ENCODE results near the gene CENATAC.
"Not testable (repeated sequence)": the region's sequence is repeated elsewhere in the genome, so short reads cannot be mapped to it uniquely, and the experiment has no call there.

Gene CENATAC

DNA sequence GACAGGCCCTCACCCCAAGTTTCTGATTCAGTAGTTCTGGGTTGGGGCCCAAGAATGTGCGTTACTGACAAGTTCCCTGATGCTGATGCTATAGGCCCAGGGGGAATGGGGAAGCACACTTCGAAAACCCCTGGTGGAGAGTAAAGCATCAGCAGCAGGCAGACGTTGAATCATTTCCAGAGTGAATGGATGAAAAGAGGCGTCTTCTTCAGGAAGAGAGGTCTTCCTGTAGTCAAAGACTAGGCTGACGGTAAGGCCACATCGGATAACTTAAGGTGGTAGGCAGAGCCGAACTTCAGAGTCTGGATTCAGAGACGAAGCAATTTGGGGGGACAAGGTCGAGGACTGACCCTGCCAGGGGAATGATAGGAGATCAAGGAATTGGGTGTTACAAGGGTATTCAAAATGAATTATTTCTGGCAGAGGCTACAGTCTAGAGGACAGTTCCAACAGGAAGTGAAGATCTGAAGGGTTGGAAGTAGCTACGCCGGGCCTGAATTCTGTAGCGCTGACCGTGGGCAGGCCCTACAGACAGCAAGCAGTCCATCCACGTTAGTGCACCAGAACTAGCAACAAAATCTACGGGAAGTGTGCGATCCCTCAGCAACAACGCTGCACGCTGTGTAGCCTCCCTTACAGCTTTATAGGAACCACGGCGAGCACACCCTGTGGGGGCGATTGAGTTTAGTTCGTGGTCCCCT, 862 bp upstream of the CENATAC start:
- DNase-seq (ENCODE audit: low read depth), result no peak

DNA sequence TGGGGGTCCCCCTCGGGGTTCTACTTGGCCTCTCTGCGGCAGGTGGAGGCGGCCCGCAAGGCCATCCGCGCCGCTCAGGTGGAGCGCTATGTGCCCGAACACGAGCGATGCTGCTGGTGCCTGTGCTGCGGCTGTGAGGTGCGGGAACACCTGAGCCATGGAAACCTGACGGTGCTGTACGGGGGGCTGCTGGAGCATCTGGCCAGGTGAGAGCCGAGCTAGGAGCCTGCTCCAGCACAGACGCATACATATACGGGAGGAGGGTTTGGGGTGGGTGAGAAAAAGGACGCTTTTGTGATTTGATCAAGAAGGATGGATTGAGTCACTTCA, 415 bp downstream of the CENATAC start:
- no peak for DNase-seq (ENCODE audit: low read depth)

DNA sequence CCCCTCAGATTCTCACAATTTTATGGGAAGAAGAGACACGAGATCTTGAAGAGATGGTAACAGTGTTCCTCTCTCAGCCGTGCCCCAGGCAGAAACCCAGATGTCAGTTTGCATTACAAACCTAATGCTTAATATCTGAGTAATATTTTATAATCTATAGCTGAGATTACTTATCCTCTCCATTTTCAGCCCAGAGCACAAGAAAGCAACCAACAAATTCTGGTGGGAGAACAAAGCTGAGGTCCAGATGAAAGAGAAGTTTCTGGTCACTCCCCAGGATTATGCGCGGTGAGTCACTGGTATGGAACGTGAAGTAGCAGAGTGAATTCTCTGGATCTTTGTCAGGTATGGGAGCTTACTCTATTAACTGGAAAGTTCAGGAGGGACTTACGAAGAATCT, 884 bp downstream of the CENATAC start:
- no peak for DNase-seq (ENCODE audit: low read depth)

DNA sequence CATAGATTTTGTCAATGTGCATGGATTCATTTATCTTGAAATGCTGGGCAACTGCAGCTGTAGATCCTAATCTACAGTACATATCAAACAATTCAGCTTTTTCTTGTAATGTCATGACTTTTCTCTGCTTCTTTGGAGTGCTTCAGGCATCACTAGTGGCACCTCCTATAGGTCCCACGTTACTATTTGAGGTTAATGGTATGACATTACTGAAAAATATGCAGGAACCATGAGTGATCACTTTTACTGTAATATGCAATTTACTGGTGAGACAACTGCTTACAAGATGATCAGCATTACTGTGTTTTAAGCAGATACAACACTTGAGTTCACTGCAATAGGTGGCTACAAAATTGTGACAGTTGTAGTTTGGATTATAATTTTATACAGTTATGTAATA, 3.0 kb downstream of the CENATAC start:
- no peak for DNase-seq (ENCODE audit: low read depth)

DNA sequence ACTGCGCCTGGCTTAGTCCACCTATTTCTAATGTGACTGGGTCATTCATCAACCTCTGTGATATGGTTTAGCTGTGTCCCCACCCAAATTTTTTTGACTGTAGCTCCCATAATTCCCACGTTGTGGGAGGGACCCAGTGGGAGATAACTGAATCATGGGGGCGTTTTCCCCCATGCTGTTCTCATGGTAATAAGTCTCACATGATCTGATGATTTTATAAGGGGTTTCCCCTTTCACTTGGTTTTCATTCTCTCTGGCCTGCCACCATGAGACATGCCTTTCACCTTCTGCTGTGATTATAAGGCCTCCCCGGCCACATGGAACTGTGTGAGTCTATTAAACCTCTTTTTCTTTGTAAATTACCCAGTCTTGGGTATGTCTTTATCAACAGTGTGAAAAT, 8.7 kb downstream of the CENATAC start:
- DNase-seq (ENCODE audit: low read depth), result no peak

DNA sequence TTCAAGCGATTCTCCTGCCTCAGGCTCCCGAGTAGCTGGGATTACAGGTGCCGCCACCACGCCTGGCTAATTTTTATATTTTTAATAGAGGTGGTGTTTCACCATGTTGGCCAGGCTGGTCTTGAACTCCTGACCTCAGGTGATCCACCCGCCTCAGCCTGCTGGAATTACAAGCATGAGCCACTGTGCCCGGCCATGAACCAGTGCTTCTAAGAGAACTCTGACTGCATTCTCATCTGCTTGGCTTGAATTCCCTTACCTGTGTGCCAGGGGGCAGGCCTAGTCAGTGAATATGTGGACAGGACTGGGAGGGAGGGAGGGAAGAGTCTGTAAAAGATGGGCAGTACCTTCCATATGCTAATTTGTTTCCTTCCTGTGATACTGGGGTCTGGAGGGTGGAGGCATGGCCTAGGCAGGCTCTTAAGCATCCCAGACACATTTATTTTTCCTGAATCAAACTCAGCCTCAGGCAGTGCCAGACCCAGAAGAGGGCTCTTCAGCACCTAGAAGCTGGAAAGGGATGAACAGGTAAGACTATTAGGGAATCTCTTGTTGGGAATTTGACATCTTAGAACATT, 13.6 kb downstream of the CENATAC start:
- DNase-seq (ENCODE audit: low read depth), result no peak

DNA sequence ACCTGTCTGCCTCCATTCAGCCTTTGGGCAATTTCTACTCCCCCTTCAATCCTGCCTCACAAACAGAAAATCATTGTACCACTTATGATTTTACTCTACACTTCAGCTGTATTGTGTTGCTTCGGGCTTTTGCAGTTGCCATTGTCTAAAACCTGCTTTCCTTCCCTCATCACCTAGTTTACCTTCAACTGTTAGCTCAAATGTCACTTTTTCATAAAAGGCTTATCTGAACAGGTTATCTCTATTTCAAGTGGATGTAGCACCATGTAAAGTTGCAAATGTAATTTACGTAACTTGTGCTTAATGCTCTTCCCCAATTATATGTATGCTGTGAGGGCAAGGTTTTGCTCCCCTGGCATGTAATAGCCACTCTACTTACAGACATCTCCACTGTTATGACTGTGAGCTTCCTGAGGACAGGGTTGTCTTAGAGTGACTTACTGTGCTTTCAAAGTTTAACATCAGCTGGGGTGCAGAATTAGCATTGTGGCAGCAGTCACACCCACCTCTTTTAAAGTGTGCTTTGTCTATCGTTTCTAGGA, 14.8 kb downstream of the CENATAC start:
- no peak for DNase-seq (ENCODE audit: low read depth)

DNA sequence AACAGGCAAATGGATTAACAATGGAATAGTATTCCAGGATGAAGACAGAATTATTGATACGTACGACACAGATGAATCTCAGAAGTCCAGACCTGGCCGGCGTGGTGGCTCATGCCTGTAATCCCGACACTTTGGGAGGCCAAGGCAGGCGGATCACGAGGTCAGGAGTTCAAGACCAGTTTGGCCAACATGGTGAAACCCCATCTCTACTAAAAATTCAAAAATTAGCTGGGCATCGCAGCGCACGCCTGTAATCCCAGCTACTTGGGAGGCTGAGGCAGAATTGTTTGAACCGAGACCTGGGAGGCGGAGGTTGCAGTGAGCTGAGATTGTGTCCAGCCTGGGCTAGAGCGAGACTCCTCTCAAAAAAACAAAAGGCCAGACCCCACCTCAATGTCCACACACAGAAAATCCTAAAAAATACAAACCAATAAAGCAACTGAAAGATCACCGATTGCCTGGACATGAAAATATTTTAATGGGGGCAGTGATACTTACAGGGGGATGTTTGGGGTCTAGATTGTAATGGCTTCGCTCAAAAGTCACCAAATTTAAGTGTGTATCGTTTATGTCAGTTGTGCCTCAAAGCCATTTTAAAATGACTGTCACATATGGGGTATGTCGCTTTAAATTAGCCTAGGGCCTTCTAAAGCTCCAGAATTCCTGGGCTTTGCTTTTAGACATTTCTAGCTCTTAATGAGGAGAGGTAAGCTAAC, 16.4 kb downstream of the CENATAC start:
- no peak for DNase-seq (ENCODE audit: low read depth)

DNA sequence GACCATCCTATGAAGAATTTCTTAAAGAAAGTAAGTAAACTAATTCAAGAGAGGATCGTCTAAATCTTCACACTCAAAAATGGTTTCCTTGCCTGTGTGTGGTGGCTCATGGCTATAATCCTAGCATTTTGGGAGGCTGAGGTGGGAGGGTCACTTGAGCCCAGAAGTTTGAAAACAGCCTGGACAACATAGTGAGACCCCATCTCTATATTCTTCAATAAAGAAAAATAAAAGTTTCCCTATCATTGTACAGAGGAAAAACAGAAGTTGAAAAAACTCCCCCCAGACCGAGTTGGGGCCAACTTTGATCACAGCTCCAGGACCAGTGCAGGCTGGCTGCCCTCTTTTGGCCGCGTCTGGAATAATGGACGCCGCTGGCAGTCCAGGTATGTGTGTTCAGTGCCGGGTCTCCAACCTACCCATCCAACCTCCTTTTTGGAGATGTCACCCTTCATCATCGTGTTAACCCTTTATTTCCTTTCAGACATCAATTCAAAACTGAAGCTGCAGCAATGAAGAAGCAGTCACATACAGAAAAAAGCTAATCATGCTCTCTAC, 17.2 kb downstream of the CENATAC start:
- no peak for DNase-seq (ENCODE audit: low read depth)

DNA sequence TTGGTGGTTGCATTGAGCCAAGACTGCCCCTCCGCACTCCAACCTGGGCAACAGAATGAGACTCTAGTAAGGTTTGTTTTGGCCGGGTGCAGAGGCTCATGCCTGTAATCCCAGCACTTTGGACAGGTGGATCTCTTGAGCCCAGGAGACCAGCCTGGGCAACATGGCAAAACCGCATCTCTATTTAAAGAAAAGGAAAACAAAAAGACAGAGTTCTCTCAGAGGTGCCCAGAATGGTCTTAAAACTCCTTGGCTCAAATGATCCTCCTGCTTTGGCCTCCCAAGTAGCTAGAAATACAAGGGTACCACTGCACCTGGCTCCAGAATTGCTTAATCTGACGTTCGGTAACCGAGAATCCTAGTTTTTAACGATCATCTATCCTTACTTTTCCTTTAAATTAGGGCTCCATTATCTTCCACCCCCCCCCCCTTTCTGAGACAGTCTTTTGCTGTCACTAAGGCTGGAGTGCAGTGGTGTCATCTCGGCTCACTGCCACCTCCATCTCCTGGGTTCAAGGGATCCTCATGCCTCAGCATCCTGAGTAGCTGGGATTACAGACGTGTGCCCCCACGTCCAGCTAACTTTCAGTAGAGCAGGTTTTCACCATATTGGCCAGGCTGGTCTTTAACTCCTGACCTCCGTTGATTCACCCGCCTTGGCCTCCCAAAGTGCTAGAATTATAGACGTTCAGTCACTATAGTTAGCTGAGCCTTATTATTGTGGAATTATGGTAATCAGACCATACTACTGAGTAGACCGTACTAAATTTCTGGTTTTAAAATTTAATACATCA, 18.5 kb downstream of the CENATAC start:
- no peak for DNase-seq (ENCODE audit: low read depth)

DNA sequence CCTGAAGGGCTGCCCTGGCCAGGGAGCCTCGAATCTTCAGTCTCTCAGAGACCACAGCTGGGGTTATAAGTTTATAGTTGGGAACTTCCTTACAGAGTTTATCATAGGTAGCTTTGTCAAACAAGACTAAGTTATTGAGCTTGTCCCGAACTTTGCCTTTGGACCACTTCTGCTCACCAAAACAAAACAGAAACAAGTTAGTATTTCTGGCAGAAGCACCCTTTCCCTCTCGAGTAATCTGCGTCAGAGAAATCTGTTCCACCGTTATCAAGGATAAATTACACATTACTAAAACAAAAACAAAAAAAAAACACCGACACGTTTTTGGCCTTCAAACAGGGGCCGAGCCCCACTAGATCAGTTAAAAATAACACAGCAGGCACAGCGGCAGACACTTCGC, 19.4 kb downstream of the CENATAC start:
- DNase-seq (ENCODE audit: low read depth), result not testable (repeated sequence)

DNA sequence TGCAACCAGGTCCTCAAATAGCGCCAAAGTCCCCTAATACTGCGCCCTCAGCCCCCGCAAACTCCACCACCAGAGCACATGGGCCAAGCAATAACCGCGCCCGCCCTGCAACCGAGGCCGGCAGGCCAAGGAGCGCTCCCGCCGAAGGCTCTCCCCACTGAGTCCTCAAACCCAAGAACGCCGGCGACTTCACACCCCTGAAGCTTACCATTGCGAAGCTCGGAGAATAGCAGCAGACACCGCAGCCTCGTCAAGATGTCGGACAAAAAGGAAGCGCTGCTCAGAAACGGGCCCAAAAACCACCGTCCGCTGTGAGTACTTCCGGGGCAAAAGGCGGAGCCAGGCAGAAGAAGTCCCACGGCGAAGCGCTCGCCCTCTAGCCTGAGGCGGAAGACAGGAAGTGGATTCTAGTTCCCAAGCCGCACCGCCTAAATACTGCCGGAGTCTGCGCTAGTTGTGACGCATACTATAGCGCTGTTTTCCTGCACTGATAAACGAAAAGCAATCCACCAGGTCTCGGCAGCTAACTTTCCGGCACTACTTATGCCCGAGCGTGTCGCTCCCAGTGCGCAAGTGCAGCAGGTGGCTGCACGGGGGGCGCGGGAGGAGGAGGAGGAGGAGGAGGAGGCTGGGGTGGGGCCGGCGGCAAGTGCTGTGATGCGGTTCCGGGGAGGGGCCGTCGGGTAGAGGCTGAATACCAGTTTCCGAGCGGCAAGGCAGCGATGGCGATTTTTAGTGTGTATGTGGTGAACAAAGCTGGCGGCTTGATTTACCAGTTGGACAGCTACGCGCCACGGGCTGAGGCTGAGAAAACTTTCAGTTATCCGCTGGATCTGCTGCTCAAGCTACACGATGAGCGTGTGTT, 20.4 kb downstream of the CENATAC start, which contains the start of the genes RPS25 and TRAPPC4:
TSS of gene RPS25 (minus strand) at position 270 of the 865 bp plus-strand sequence. CDS start at position 211, 59 bp downstream.
TSS of gene TRAPPC4 (plus strand) at position 693 of the 865 bp plus-strand sequence. CDS start at position 723, 30 bp downstream.
- DNase-seq (ENCODE audit: low read depth), result peak; percentile 92

DNA sequence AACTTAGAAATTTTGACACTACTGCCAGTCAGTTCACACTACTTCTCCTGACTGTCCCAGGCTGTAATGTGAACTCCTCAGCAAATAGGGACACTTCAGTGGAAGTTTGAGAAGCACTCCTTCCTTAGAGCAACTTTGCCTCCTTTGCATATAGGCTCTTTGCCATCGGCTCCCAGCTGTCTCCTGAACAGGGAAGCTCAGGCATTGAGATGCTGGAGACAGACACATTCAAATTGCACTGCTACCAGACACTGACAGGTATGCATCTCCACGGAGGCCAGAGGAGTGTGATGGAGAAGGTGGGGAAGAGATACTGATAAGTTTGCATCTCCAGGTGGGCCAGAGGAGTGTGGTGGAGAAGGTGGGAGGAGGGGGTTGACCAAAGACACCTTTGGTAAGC, 22.1 kb downstream of the CENATAC start:
- DNase-seq (ENCODE audit: low read depth), result no peak

DNA sequence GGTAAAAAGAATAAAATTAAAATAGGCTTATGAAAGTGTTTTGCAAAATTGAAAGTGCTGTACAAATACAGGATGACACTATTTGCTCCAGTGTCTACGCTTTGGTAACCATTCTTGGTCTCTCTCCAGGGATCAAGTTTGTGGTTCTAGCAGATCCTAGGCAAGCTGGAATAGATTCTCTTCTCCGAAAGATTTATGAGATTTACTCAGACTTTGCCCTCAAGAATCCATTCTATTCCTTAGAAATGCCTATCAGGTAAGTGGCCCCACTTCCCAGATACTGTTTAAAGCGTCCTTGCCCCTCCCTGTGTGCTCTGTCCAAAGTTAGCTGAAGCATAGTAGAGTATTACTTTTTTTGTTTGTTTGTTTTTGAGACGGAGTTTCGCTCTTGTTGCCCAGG, 23.7 kb downstream of the CENATAC start:
- DNase-seq (ENCODE audit: low read depth), result no peak

DNA sequence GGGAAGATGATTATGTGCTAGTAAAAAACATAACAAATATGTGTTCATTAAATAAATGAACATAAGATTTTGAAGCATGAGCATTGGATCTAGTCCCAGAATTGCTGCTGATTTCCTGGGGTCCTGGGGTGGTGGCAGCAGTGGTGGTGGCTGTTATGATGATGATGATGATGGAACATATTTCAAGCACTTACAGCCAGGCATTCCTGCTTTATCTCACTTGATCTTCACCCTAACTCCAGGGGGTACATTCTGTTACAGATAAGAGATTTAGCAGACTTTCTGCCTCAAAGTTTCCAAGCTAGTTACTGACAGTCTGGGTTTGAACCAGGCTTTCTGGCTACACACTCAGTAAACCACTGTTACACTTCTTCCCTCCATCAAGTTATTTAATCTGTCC, 25.8 kb downstream of the CENATAC start:
- DNase-seq (ENCODE audit: low read depth), result no peak

DNA sequence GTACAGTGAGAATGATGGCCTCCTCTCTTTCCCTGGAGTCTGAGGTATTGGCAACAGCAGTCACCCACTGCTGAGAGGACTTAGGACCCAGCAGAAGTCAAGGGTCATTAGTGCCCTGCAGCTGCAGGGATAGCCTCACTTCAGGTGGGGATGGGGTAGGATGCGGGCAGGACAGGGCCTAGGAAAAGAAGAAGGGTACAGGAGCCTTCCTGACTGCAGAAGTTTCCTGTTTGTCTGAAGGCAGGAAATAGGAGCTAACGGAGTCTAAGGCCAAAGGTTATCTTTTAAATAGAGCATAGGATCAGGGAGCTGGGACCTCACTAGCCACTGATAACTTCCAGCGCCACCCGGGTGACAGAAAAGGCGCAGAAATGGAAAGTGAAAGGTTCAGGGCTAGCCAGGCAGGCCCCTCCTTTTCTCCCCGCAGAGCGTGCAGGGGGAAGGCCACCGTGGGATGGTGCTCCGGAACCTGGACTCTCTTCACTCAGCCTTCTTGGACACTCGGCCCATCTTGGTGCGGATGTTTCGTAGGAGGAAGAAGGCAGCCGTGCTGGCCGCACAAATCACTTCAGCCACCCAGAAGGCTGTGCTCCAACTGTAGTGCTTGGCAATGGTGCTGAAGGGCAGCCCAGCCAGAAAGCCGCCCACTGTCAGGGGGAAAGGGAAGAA, 26.6 kb downstream of the CENATAC start:
- DNase-seq (ENCODE audit: low read depth), result no peak

DNA sequence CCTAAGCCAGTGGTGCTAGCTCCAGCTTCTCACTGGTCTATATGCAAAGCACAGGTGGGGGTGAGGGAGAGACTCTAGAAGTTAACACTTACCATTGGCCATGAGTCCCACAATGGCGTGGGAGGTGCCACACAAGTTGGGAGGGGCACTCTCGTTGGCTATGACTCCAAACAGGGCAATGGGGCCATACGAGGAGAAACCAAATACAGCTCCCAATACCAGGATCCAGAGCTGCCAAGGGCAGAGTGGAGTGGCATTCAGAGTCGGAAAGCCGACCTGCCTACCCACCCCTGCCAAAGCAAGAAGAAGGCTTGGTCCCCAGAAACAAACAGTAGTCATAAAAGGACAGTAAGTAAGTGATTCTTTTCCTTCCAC, 27.1 kb downstream of the CENATAC start:
- DNase-seq (ENCODE audit: low read depth), result no peak

DNA sequence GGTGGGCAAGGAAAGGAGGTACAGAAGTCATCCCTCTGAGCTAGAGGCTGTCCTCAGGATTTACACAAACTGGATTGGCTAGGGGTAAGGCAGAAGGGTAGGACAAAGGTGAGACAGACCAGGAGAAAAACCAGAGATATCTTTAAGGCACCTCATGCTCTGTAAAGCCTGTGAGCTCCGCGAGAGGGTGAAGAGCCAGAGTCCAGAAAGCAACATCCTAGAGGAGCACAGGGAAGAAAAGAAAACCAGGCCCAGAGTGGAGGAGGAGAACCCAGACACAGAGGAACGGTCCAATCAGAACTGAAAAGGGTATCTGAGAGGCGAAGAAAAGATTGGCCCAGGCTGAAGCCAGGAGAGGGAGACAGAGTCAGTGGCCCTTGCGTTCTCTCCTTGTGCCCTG, 27.6 kb downstream of the CENATAC start:
- DNase-seq (ENCODE audit: low read depth), result no peak

DNA sequence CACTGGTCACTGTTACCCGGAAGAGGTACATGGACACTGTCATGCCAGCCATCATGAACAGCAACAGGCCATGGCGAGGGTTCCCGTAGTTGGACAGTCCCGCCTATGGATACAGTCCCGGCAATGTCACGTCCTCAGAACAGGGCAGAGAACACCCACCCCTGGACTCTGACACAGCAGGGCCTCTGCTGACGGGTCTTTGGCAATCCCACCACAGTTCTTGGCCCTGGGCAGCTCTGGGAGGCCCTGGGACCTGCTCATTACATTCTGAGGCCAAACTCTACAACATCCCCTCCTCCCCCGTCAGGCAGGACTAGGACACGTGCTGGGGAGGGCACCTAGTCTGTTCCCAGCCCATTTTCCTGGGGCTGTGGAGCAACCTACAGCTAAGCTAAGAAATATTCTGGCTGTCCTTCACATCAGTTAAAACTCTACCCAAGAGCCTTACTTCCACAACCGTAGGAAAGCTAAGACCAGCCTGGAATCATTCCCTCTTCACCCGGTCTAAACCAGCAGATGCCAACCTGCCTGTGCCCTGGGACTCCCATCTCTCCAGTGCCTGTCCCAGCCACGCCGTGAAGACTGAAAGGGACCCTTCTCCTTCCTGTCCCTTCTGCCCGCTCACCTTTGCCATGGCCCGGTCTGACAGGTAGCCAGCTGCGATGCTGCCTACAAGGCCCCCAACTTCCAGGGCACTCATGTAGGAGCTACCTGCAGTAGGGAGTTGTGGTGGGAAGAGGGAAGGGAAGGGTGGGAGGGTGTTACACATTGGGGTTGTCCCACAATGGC, 28.2 kb downstream of the CENATAC start:
- no peak for DNase-seq (ENCODE audit: low read depth)

DNA sequence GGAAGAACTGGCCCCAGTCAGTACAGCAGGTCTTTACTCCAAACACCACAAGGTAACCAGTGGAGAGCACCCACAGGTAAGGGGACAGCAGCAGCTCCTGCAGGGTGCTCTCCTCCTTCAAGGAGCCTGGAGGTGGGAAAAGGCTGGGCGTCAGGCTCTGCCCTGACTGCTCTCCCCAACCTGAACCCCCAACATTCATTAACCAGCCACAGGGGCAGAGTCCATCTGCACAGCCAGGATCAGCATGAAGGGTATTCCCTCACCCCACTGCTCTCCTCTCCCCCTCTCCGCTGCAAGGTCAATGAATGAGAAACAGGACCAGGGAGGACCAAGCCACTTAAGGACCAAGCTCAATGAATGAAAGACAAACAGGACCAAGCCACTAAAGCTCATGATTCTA, 29.0 kb downstream of the CENATAC start:
- no peak for DNase-seq (ENCODE audit: low read depth)

Data from activated T-helper 1 cell treated with Interleukin-2 at 50 U/mL for 16 hours (primary cell).